H1 (cell line): ENCODE results near the gene PYGB. TPM values are rescaled to one million over a fixed set of nuclear protein-coding genes. Genes with fewer than 3 reads are reported as not detected.

ENCODE experiments used
- PHF8 ChIP-seq: fragments of 200-600 bp; sonication (generic); conservative IDR thresholded peaks from 2 replicates; pipeline ENCODE4 v1.7.1; 2012; ENCODE audit warnings: low read depth, mild to moderate bottlenecking, inconsistent platforms, low read length, moderate library complexity
- SIX5 ChIP-seq: IDR thresholded peaks from 2 replicates; pipeline ENCODE4 v1.6.1; 2011; ENCODE audit warnings: mild to moderate bottlenecking, low read depth, low read length
- polyA plus RNA-seq, 7 experiments: library from polyadenylated mRNA; depleted of rRNA in 3 of 7; stranded (reverse) in 5 of 7; unstranded in 2 of 7; fragments of >200 nt in 5 of 7; fragments of 200-250 nt in 2 of 7; gene quantifications; 1 replicate in 5 of 7; 2 replicates in 1 of 7; 4 replicates in 1 of 7; pipeline versions ENCODE4 v1.2.1 to v1.2.3, GENCODE V29; 2011 to 2013; ENCODE audit warnings: missing spikeins in 2 of 7, mixed read lengths in 2 of 7
- total RNA-seq: library from RNA; stranded (reverse); fragmentation: NEBNext Ultra II Directional; extraction: Animal tissue kit (Norgen Biotek cat#: 25700); gene quantifications from 2 replicates; pipeline ENCODE4 v1.2.1, GENCODE V29; 2021
- TF ChIP-seq, protein P1 (sequence below), 3 experiments: IDR thresholded peaks; 1 replicate in 2 of 3; 2 replicates in 1 of 3; pipeline versions ENCODE4 v1.5.1 to v1.6.1; 2011; ENCODE audit warnings: low read length in 3 of 3, mild to moderate bottlenecking in 3 of 3, inconsistent platforms in 2 of 3, low read depth in 1 of 3, moderate library complexity in 1 of 3; ENCODE audit not compliant: insufficient read depth in 1 of 3; ENCODE audit errors: control extremely low read depth in 1 of 3

The PYGB gene
- total and polyA plus RNA-seq, 2 of the 8 experiments (the other 6 are each of a cell fraction or from before 2014, with no cell fraction given): 26.6 to 56.0 TPM

DNA sequence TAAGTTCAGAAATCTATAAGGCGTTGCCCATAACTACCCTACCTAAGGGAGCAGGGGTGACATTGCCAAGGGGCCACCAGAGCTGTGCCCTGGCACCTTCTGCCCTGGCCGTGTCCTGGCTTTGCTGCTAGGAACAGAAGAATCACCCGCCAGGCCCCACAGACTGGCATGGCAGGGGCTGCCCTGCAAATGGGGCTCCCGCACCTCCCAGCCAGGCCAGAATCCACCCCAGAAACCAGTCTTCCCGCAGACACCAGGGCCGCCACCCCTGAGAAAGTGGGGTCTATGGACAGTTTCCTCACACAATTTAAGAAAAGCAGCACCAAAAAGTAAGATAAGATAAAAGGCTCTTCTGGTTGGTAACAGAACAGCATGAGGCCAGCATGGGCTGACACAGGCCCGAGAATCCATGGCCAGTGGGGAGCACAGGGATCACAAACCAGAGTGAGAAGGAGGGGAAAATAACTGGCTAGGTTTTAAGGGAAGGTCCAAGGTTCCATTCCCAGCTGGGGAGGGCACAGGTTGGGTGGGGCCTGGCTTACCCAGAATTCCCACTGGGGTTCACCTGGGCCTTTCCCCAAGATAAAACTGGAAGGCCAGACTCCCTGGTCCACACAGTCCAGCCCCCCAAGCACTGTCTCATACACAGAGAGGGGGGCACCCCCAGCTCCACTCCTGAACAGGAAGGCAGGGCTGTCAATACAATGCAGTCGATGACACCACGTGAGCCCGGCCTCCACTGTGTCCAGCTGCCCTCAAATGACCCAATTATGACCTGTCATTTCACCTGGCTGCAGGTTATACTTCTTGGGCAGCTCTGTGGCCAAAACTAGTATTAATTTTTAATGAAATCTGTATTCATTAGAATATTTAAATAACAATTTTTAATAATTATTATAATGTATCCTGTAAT lies 59.4 kb downstream of the PYGB start (continued):
- TF ChIP-seq PHF8 (no peak), SIX5 (no peak)
- TF ChIP-seq, protein P1, sequence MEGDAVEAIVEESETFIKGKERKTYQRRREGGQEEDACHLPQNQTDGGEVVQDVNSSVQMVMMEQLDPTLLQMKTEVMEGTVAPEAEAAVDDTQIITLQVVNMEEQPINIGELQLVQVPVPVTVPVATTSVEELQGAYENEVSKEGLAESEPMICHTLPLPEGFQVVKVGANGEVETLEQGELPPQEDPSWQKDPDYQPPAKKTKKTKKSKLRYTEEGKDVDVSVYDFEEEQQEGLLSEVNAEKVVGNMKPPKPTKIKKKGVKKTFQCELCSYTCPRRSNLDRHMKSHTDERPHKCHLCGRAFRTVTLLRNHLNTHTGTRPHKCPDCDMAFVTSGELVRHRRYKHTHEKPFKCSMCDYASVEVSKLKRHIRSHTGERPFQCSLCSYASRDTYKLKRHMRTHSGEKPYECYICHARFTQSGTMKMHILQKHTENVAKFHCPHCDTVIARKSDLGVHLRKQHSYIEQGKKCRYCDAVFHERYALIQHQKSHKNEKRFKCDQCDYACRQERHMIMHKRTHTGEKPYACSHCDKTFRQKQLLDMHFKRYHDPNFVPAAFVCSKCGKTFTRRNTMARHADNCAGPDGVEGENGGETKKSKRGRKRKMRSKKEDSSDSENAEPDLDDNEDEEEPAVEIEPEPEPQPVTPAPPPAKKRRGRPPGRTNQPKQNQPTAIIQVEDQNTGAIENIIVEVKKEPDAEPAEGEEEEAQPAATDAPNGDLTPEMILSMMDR (IDR thresholded peaks at IDR 0.05; ENCODE audit: control extremely low read depth in 1 of 3, insufficient read depth in 1 of 3, low read depth in 1 of 3, low read length in 3 of 3): no peak
